HepG2 (cell line): ENCODE results near the gene FAM83D. TPM values are rescaled to one million over a fixed set of nuclear protein-coding genes. Genes with fewer than 3 reads are reported as not detected.
A peak's percentile ranks its signal among the peaks of the same experiment; 100 is the strongest.

Experiments
- NFE2 ChIP-seq: sonication (generic); formaldehyde crosslinking; IDR thresholded peaks from 2 replicates; pipeline ENCODE4 v1.4.0; 2020; ENCODE audit warnings: missing genetic modification reagents
- NFRKB ChIP-seq: fragments of 450-650 bp; IDR thresholded peaks from 2 replicates; pipeline ENCODE4 v1.6.1; 2017
- PTBP1 ChIP-seq: fragments of 200-400 bp; formaldehyde crosslinking; IDR thresholded peaks from 2 replicates; pipeline ENCODE4 v1.6.1; 2018; ENCODE audit warnings: low read length, low read depth; ENCODE audit not compliant: poor library complexity, severe bottlenecking
- REL ChIP-seq: sonication (generic); formaldehyde crosslinking; conservative IDR thresholded peaks from 2 replicates; pipeline ENCODE4 v1.8.0; 2022; ENCODE audit warnings: mild to moderate bottlenecking, missing genetic modification reagents, moderate library complexity
- ZNF121 ChIP-seq: sonication (generic); formaldehyde crosslinking; IDR thresholded peaks from 2 replicates; pipeline ENCODE4 v1.5.0; 2020; ENCODE audit warnings: mild to moderate bottlenecking, missing genetic modification reagents
- ZNF263 ChIP-seq: sonication (generic); formaldehyde crosslinking; IDR thresholded peaks from 2 replicates; pipeline ENCODE4 v1.4.0; 2020; ENCODE audit warnings: missing genetic modification reagents
- ZNF280D ChIP-seq: sonication (generic); formaldehyde crosslinking; IDR thresholded peaks from 2 replicates; pipeline ENCODE4 v1.5.1; 2020; ENCODE audit warnings: mild to moderate bottlenecking, missing genetic modification reagents
- ZNF292 ChIP-seq: sonication (generic); formaldehyde crosslinking; IDR thresholded peaks from 2 replicates; pipeline ENCODE4 v1.8.1; 2022; ENCODE audit warnings: mild to moderate bottlenecking, low read depth, missing genetic modification reagents, borderline replicate concordance
- ZNF687 ChIP-seq: sonication (generic); formaldehyde crosslinking; IDR thresholded peaks from 2 replicates; pipeline ENCODE4 v1.5.1; 2020; ENCODE audit warnings: mild to moderate bottlenecking, missing genetic modification reagents, moderate library complexity
- ZNF781 ChIP-seq: sonication (generic); formaldehyde crosslinking; IDR thresholded peaks from 2 replicates; pipeline ENCODE4 v1.5.1; 2020; ENCODE audit warnings: borderline replicate concordance, mild to moderate bottlenecking, missing genetic modification reagents; ENCODE audit errors: not compliant biosample characterization
- ZNF790 ChIP-seq: sonication (generic); formaldehyde crosslinking; IDR thresholded peaks from 2 replicates; pipeline ENCODE4 v1.8.0; 2022; ENCODE audit warnings: missing genetic modification reagents, mild to moderate bottlenecking, borderline replicate concordance
- polyA plus RNA-seq, 8 experiments: library from polyadenylated mRNA; depleted of rRNA in 3 of 8; stranded (reverse) in 7 of 8; unstranded in 1 of 8; fragments of >200 nt; fragmentation: Illumina TruSeq in 4 of 8; extraction: Trizol in 4 of 8; gene quantifications; 2 replicates each; pipeline versions ENCODE4 v1.2.1 to v1.2.3, GENCODE V29; 2011 to 2016; ENCODE audit warnings: low read depth in 4 of 8, missing spikeins in 1 of 8, mixed read lengths in 1 of 8; ENCODE audit not compliant: insufficient read depth in 1 of 8
- total RNA-seq, 5 experiments: library from RNA; depleted of rRNA; stranded (reverse); fragments of >200 nt; fragmentation: Illumina TruSeq; extraction: Trizol; gene quantifications; 2 replicates each; pipeline ENCODE4 v1.2.3, GENCODE V29; 2016; ENCODE audit warnings: low read depth in 1 of 5
- TF ChIP-seq, protein P1 (sequence below): sonication (generic); formaldehyde crosslinking; IDR thresholded peaks from 2 replicates; pipeline ENCODE4 v1.4.0; 2020; ENCODE audit warnings: missing genetic modification reagents
- TF ChIP-seq, protein P2 (sequence below): sonication (generic); formaldehyde crosslinking; IDR thresholded peaks from 2 replicates; pipeline ENCODE4 v1.4.0; 2020; ENCODE audit warnings: missing genetic modification reagents
- TF ChIP-seq, protein P3 (sequence below): sonication (generic); formaldehyde crosslinking; IDR thresholded peaks from 2 replicates; pipeline ENCODE4 v1.5.1; 2020; ENCODE audit warnings: missing genetic modification reagents, mild to moderate bottlenecking, borderline replicate concordance

Gene FAM83D
- total and polyA plus RNA-seq, 2 of the 13 experiments (the other 11 are each of a cell fraction or from before 2014, with no cell fraction given) = 51.4 to 64.0 TPM

DNA sequence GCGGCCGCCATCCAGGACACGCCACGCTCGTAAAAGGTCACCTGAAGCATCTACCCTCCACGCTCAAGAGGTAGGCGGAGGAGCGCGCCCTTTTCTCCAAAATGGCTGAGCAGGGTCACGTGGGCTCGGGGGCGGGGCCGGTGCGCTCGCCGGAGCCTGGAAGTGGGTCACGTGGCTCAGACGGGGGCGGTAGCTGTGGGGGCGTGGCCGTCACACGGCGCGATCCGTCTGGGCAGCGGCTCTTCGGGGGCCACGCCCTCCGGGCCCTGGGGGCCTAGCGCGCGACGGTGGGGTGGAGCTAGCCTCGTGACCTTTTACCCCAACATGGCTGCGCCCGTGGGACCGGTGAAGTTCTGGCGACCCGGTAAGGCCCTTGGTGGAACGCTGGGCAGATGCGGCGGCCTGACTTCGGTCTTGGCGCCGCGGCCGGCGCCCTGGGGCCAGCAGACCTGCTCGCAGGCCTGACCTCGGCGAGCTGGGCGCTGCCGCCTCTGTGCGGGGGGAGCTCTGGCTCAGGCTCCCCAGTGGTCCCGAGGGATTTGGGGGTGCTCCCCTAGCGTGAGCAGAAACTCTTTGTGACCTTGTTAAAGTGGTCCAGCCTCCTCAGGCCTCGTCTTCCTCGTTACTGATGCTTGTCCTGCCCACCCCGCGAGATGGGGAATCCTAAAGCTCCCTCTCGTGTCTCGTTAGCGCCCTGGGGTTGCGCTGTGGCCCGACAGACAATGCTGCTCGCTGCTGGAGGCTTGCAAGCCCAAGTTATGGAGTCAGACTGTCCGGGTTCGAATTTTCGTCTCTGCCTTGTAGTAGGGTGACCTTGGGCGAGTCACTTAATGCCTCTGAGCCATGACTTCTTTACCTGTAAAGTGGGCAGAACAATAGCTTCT is 36.1 kb downstream of the FAM83D start, which contains the start of gene DHX35 (continued):
- TF ChIP-seq ZNF781 (CRISPR knock-in tag) (peak; percentile 45), ZNF263 (CRISPR knock-in tag) (peak; percentile 94), ZNF280D (CRISPR knock-in tag) (peak; percentile 86), REL (CRISPR knock-in tag) (no peak), ZNF790 (CRISPR knock-in tag) (peak; percentile 10; the same call in 1 of the 2 replicates), ZNF687 (CRISPR knock-in tag) (peak; percentile 99), NFRKB (no peak), ZNF292 (CRISPR knock-in tag) (no peak), PTBP1 (no peak), NFE2 (no peak; the same call in 1 of the 2 replicates), ZNF121 (peak; percentile 62)
- TF ChIP-seq, protein P1, sequence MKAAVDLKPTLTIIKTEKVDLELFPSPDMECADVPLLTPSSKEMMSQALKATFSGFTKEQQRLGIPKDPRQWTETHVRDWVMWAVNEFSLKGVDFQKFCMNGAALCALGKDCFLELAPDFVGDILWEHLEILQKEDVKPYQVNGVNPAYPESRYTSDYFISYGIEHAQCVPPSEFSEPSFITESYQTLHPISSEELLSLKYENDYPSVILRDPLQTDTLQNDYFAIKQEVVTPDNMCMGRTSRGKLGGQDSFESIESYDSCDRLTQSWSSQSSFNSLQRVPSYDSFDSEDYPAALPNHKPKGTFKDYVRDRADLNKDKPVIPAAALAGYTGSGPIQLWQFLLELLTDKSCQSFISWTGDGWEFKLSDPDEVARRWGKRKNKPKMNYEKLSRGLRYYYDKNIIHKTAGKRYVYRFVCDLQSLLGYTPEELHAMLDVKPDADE (CRISPR knock-in tag) = no peak
- TF ChIP-seq, protein P2, sequence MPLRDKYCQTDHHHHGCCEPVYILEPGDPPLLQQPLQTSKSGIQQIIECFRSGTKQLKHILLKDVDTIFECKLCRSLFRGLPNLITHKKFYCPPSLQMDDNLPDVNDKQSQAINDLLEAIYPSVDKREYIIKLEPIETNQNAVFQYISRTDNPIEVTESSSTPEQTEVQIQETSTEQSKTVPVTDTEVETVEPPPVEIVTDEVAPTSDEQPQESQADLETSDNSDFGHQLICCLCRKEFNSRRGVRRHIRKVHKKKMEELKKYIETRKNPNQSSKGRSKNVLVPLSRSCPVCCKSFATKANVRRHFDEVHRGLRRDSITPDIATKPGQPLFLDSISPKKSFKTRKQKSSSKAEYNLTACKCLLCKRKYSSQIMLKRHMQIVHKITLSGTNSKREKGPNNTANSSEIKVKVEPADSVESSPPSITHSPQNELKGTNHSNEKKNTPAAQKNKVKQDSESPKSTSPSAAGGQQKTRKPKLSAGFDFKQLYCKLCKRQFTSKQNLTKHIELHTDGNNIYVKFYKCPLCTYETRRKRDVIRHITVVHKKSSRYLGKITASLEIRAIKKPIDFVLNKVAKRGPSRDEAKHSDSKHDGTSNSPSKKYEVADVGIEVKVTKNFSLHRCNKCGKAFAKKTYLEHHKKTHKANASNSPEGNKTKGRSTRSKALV = peak; percentile 66; the same call in 1 of the 2 replicates
- TF ChIP-seq, protein P3, sequence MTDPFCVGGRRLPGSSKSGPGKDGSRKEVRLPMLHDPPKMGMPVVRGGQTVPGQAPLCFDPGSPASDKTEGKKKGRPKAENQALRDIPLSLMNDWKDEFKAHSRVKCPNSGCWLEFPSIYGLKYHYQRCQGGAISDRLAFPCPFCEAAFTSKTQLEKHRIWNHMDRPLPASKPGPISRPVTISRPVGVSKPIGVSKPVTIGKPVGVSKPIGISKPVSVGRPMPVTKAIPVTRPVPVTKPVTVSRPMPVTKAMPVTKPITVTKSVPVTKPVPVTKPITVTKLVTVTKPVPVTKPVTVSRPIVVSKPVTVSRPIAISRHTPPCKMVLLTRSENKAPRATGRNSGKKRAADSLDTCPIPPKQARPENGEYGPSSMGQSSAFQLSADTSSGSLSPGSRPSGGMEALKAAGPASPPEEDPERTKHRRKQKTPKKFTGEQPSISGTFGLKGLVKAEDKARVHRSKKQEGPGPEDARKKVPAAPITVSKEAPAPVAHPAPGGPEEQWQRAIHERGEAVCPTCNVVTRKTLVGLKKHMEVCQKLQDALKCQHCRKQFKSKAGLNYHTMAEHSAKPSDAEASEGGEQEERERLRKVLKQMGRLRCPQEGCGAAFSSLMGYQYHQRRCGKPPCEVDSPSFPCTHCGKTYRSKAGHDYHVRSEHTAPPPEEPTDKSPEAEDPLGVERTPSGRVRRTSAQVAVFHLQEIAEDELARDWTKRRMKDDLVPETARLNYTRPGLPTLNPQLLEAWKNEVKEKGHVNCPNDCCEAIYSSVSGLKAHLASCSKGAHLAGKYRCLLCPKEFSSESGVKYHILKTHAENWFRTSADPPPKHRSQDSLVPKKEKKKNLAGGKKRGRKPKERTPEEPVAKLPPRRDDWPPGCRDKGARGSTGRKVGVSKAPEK (CRISPR knock-in tag) = no peak; the same call in none of the 2 replicates
